H1 (cell line): ENCODE measurements around the gene OTX2. TPM values are rescaled to one million over a fixed set of nuclear protein-coding genes. Genes with fewer than 3 reads are reported as not detected.

Experiments
- CTCF ChIA-PET: fragments of 300-600 bp; sonication (Branson Sonifier 250); formaldehyde crosslinking; loops from one replicate; lab custom pipeline; 2021; ENCODE audit not compliant: partially characterized antibody; lab: Charles Lee
- POLR2A ChIA-PET: fragments of 300-600 bp; sonication (Branson Sonifier 250); formaldehyde crosslinking; loops from one replicate; lab custom pipeline; 2021; ENCODE audit warnings: inconsistent platforms; ENCODE audit not compliant: partially characterized antibody; lab: Charles Lee
- DNase-seq, 2 experiments: peaks; one replicate each; pipeline versions ENCODE4 v3.0.0 to v3.0.0-alpha.2; 2010 to 2022; ENCODE audit warnings: low spot score in 2 of 2, low read depth in 1 of 2, mixed read lengths in 1 of 2
- FAIRE-seq: peaks from 2 replicates; lab custom pipeline; 2011; peaks lifted over from hg19 to GRCh38; lab: Jason Lieb, UNC
- H2AFZ ChIP-seq: 2 replicates; pipeline ENCODE4 v1.8.1; 2012; ENCODE audit warnings: low read length, inconsistent platforms
- H2AK5ac ChIP-seq: 2 replicates; pipeline ENCODE4 v1.6.1; 2013; ENCODE audit warnings: low read depth, low read length
- H2BK120ac ChIP-seq: replicated peaks from 2 replicates; pipeline ENCODE3; 2013; ENCODE audit warnings: low read depth, low read length, inconsistent platforms
- H2BK12ac ChIP-seq: 2 replicates; pipeline ENCODE4 v1.6.1; 2013; ENCODE audit warnings: low read depth, low read length
- H2BK15ac ChIP-seq: 2 replicates; pipeline ENCODE4 v1.6.1; 2013; ENCODE audit warnings: low read length
- H2BK20ac ChIP-seq: 2 replicates; pipeline ENCODE4 v1.6.1; 2013; ENCODE audit warnings: low read length
- H2BK5ac ChIP-seq: 2 replicates; pipeline ENCODE4 v1.6.1; 2013; ENCODE audit warnings: low read depth, low read length
- H3K14ac ChIP-seq: 2 replicates; pipeline ENCODE4 v1.6.1; 2013; ENCODE audit warnings: inconsistent platforms; ENCODE audit not compliant: insufficient read length
- H3K18ac ChIP-seq: 2 replicates; pipeline ENCODE4 v1.6.1; 2013; ENCODE audit warnings: low read length; ENCODE audit errors: extremely low read depth
- H3K23ac ChIP-seq: 2 replicates; pipeline ENCODE4 v1.6.1; 2013; ENCODE audit warnings: inconsistent platforms; ENCODE audit not compliant: insufficient read length
- H3K23me2 ChIP-seq: 2 replicates; pipeline ENCODE4 v1.6.1; 2013; ENCODE audit warnings: low read depth, low read length
- H3K27ac ChIP-seq: 2 replicates; pipeline ENCODE4 v1.6.1; 2011; ENCODE audit warnings: low read depth, low read length, inconsistent platforms
- H3K27me3 ChIP-seq, 4 experiments: replicated peaks in 1 of 4; 1 replicate in 1 of 4; 2 replicates in 3 of 4; pipeline versions ENCODE4 v1.6.1 to v1.8.1; 2011 to 2013; ENCODE audit warnings: low read length in 3 of 4, mild to moderate bottlenecking in 3 of 4, inconsistent platforms in 2 of 4, mixed read lengths in 2 of 4, moderate library complexity in 1 of 4; ENCODE audit not compliant: control insufficient read depth in 3 of 4, insufficient read depth in 3 of 4; ENCODE audit errors: extremely low read depth in 1 of 4
- H3K36me3 ChIP-seq, 4 experiments: 2 replicates each; pipeline versions ENCODE4 v1.6.1 to v1.8.1; 2011 to 2013; ENCODE audit warnings: mild to moderate bottlenecking in 4 of 4, low read length in 3 of 4, moderate library complexity in 2 of 4, control low read depth in 1 of 4, inconsistent platforms in 1 of 4; ENCODE audit not compliant: insufficient read depth in 4 of 4, control insufficient read depth in 2 of 4
- H3K4ac ChIP-seq: replicated peaks from 2 replicates; pipeline ENCODE3; 2013; ENCODE audit warnings: low read length, low read depth, mixed read lengths, inconsistent platforms; ENCODE audit not compliant: insufficient read length
- H3K4me1 ChIP-seq, 4 experiments: replicated peaks in 1 of 4; 1 replicate in 1 of 4; 2 replicates in 3 of 4; pipeline versions ENCODE4 v1.6.1 to v1.8.1; 2011 to 2013; ENCODE audit warnings: low read length in 3 of 4, inconsistent platforms in 2 of 4, mixed read lengths in 1 of 4; ENCODE audit not compliant: insufficient read depth in 4 of 4, control insufficient read depth in 3 of 4
- H3K4me2 ChIP-seq, 2 experiments: 2 replicates each; pipeline versions ENCODE4 v1.6.1 to v1.8.1; 2011 to 2013; ENCODE audit warnings: low read depth in 2 of 2, low read length in 2 of 2, control low read depth in 1 of 2, inconsistent platforms in 1 of 2, mild to moderate bottlenecking in 1 of 2; ENCODE audit not compliant: insufficient read depth in 1 of 2
- H3K4me3 ChIP-seq, 4 experiments: fragments of 200-600, 300-600 bp in 1 of 4; sonication (generic), shearing (Covaris generic), sonication (Bioruptor Twin) in 1 of 4; 2 replicates each; pipeline versions ENCODE4 v1.5.1 to v1.8.1; 2011 to 2016; ENCODE audit warnings: low read length in 4 of 4, low read depth in 3 of 4, control low read depth in 2 of 4, inconsistent platforms in 2 of 4, mild to moderate bottlenecking in 2 of 4, mixed read lengths in 1 of 4, moderate library complexity in 1 of 4; ENCODE audit not compliant: insufficient read depth in 2 of 4; ENCODE audit errors: extremely low read depth in 1 of 4
- H3K56ac ChIP-seq: replicated peaks from 2 replicates; pipeline ENCODE3; 2013; ENCODE audit warnings: low read depth, mild to moderate bottlenecking, mixed read lengths, low read length, inconsistent platforms; ENCODE audit not compliant: insufficient read length
- H3K79me1 ChIP-seq: 2 replicates; pipeline ENCODE4 v1.6.1; 2013; ENCODE audit warnings: low read depth, low read length, control low read depth
- H3K79me2 ChIP-seq, 2 experiments: 2 replicates each; pipeline versions ENCODE4 v1.6.1 to v1.8.1; 2012 to 2013; ENCODE audit warnings: low read length in 2 of 2, mild to moderate bottlenecking in 2 of 2, inconsistent platforms in 1 of 2; ENCODE audit not compliant: insufficient read depth in 2 of 2, control insufficient read depth in 1 of 2
- H3K9ac ChIP-seq, 4 experiments: replicated peaks in 1 of 4; 1 replicate in 1 of 4; 2 replicates in 3 of 4; pipeline versions ENCODE4 v1.6.1 to v1.8.1; 2011 to 2013; ENCODE audit warnings: low read depth in 3 of 4, low read length in 3 of 4, control low read depth in 2 of 4, mild to moderate bottlenecking in 2 of 4, moderate library complexity in 2 of 4, inconsistent platforms in 1 of 4; ENCODE audit errors: extremely low read depth in 1 of 4
- H3K9me3 ChIP-seq, 2 experiments: 2 replicates each; pipeline versions ENCODE4 v1.6.1 to v1.8.1; 2012 to 2013; ENCODE audit warnings: mild to moderate bottlenecking in 2 of 2, moderate library complexity in 2 of 2, control low read depth in 1 of 2, inconsistent platforms in 1 of 2, low read depth in 1 of 2, low read length in 1 of 2, mixed read lengths in 1 of 2; ENCODE audit not compliant: insufficient read depth in 2 of 2
- H4K20me1 ChIP-seq, 2 experiments: replicated peaks in 1 of 2; 2 replicates each; pipeline versions ENCODE3 to v1.8.1; 2011 to 2013; ENCODE audit warnings: inconsistent platforms in 2 of 2, low read length in 2 of 2, mild to moderate bottlenecking in 1 of 2; ENCODE audit not compliant: insufficient read depth in 2 of 2, control insufficient read depth in 1 of 2
- H4K5ac ChIP-seq: 2 replicates; pipeline ENCODE4 v1.6.1; 2013; ENCODE audit warnings: low read length, low read depth, mixed read lengths, inconsistent platforms; ENCODE audit not compliant: insufficient read length
- H4K8ac ChIP-seq: 2 replicates; pipeline ENCODE4 v1.8.0; 2013; ENCODE audit warnings: mild to moderate bottlenecking, moderate library complexity, low read length, inconsistent platforms; ENCODE audit not compliant: insufficient read depth; ENCODE audit errors: extremely low read depth
- H4K91ac ChIP-seq: replicated peaks from 2 replicates; pipeline ENCODE3; 2013; ENCODE audit warnings: low read length, mixed read lengths, inconsistent platforms; ENCODE audit not compliant: insufficient read length
- ASH2L ChIP-seq: fragments of 200-600, 300-600 bp; sonication (generic); IDR thresholded peaks from one replicate; pipeline ENCODE4 v1.7.1; 2017; ENCODE audit warnings: low read length
- CEBPB ChIP-seq: IDR thresholded peaks from 2 replicates; pipeline ENCODE4 v1.6.1; 2012; ENCODE audit warnings: low read depth, low read length
- EGR1 ChIP-seq: IDR thresholded peaks from 2 replicates; pipeline ENCODE4 v1.6.1; 2011; ENCODE audit warnings: low read depth, low read length, borderline replicate concordance
- EP300 ChIP-seq, 2 experiments: IDR thresholded peaks; 1 replicate in 1 of 2; 2 replicates in 1 of 2; pipeline ENCODE4 v1.6.1; 2011 to 2012; ENCODE audit warnings: low read depth in 2 of 2, low read length in 2 of 2, mild to moderate bottlenecking in 2 of 2, borderline replicate concordance in 1 of 2, inconsistent platforms in 1 of 2, moderate library complexity in 1 of 2
- EZH2 ChIP-seq: fragments of 200-600 bp; sonication (generic); IDR thresholded peaks from 2 replicates; pipeline ENCODE4 v1.7.1; 2012; ENCODE audit warnings: low read depth, mild to moderate bottlenecking, moderate library complexity, low read length, inconsistent platforms; ENCODE audit not compliant: severe bottlenecking
- HDAC2 ChIP-seq, 2 experiments: fragments of 300-600 bp in 1 of 2; sonication (generic) in 1 of 2; IDR thresholded peaks; 2 replicates each; pipeline ENCODE4 v1.6.1; 2011 to 2012; ENCODE audit warnings: low read depth in 2 of 2, low read length in 2 of 2, mild to moderate bottlenecking in 2 of 2, moderate library complexity in 2 of 2, borderline replicate concordance in 1 of 2, inconsistent platforms in 1 of 2
- RAD21 ChIP-seq, 2 experiments: IDR thresholded peaks in 1 of 2; conservative IDR thresholded peaks in 1 of 2; 2 replicates each; pipeline ENCODE4 v1.6.1; 2011; ENCODE audit warnings: low read depth in 2 of 2, low read length in 2 of 2, improper control_type of control experiment in 1 of 2, inconsistent platforms in 1 of 2, mild to moderate bottlenecking in 1 of 2, moderate library complexity in 1 of 2
- SIN3A ChIP-seq, 2 experiments: IDR thresholded peaks in 1 of 2; conservative IDR thresholded peaks in 1 of 2; 2 replicates each; pipeline ENCODE4 v1.6.1; 2011 to 2012; ENCODE audit warnings: low read length in 2 of 2, improper control_type of control experiment in 1 of 2, low read depth in 1 of 2, mild to moderate bottlenecking in 1 of 2
- SP1 ChIP-seq: IDR thresholded peaks from 2 replicates; pipeline ENCODE4 v1.6.1; 2011; ENCODE audit warnings: low read depth, low read length
- TEAD4 ChIP-seq: IDR thresholded peaks from 2 replicates; pipeline ENCODE4 v1.6.1; 2012; ENCODE audit warnings: low read depth, low read length, inconsistent platforms, mixed read lengths
- WGBS, 2 experiments: shearing (Covaris generic) in 1 of 2; methylation state at CpG; one replicate each; pipeline versions ENCODE4 v1.1.6 to v1.1.7; 2013 to 2015; ENCODE audit warnings: low lambda C conversion rate in 2 of 2, mixed read lengths in 2 of 2, inconsistent platforms in 1 of 2, low coverage in 1 of 2, missing lambda C conversion rate in 1 of 2; ENCODE audit not compliant: insufficient replicate concordance in 2 of 2, insufficient coverage in 1 of 2, insufficient read length in 1 of 2; ENCODE audit errors: extremely low coverage in 1 of 2, missing lambda C conversion rate in 1 of 2; 5-methylcytosine and 5-hydroxymethylcytosine counted together
- polyA plus RNA-seq, 7 experiments: library from polyadenylated mRNA; depleted of rRNA in 3 of 7; stranded (reverse) in 5 of 7; unstranded in 2 of 7; fragments of >200 nt in 5 of 7; fragments of 200-250 nt in 2 of 7; gene quantifications; 1 replicate in 5 of 7; 2 replicates in 1 of 7; 4 replicates in 1 of 7; pipeline versions ENCODE4 v1.2.1 to v1.2.3, GENCODE V29; 2011 to 2013; ENCODE audit warnings: missing spikeins in 2 of 7, mixed read lengths in 2 of 7
- total RNA-seq: library from RNA; stranded (reverse); fragmentation: NEBNext Ultra II Directional; extraction: Animal tissue kit (Norgen Biotek cat#: 25700); gene quantifications from 2 replicates; pipeline ENCODE4 v1.2.1, GENCODE V29; 2021

Gene OTX2
- total and polyA plus RNA-seq, 2 of the 8 experiments (the other 6 are each of a cell fraction or from before 2014, with no cell fraction given) = 33.9 to 155 TPM

DNA sequence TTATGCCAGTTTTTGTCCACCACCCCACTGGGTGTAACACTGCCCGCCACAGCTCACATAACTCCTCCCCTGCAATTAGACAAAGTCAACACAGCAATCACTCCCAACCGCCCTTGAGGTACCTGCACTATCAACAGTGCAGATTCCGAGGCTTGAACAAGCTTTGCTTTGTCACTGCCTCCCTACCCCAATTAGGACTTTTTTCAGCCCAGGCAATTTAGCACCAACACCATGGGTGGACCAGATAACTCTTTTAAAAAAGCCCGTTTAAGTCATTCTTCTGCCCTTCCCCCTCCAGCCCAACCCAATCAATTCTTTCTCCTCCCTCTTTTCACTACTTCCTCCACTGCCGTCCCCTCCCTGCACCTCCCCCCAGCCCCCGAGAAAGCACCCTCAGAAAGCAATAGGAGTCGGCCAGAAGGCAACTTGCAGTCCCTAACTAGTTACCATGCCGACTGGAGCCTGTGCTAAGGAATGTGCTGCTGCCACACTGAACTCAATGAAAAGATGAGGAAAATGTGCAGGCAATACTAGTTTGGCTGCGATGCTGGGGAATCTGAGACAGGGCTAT is 45.7 kb upstream of the OTX2 start:
- Histone ChIP-seq H4K8ac (no peak overlapping the region), H4K5ac (peak overlapping the region; percentile 24), H3K14ac (no peak overlapping the region), H3K9me3 (no peaks in the 10 kb centered on the region), H2BK15ac (no peak overlapping the region), H2BK20ac (0 out of 2 replicates have a peak overlapping the region, but pooled peaks have one; percentile 11), H2AK5ac (no peak overlapping the region), H3K79me2 (no peaks in the 10 kb centered on the region), H3K36me3 (no peaks in the 10 kb centered on the region), H2BK12ac (no peak overlapping the region), H3K56ac (no peak overlapping the region), H3K9ac (no peak overlapping the region), H3K4me2 (peak overlapping the region; percentile 73 to 78), H2AFZ (peak overlapping the region; percentile 66; the same call in 1 of the 2 replicates), H2BK5ac (no peak overlapping the region; the same call in 1 of the 2 replicates), H2BK120ac (peak overlapping the region; percentile 60), H3K27ac (no peak overlapping the region), H3K18ac (peak overlapping the region; percentile 76; the same call in 1 of the 2 replicates), H3K23ac (no peak overlapping the region), H3K27me3 (peaks cover 0 to 3% (median 1%) of the 10 kb centered on the region in 4 experiments; a peak in 5 of 7 replicates), H3K79me1 (no peaks in the 10 kb centered on the region), H3K4me1 (peaks cover 0 to 21% (median 21%) of the 10 kb centered on the region in 4 experiments; a peak in 5 of 7 replicates), H3K4ac (no peak overlapping the region), H4K20me1 (no peaks in the 10 kb centered on the region), H4K91ac (no peak overlapping the region), H3K4me3 (peak overlapping the region; percentile 2 to 53 (median 34); a peak in 7 of 8 replicates), H3K23me2 (no peaks in the 10 kb centered on the region)
- FAIRE-seq (peak; percentile 87), DNase-seq (peak in 1 of 2 experiments; percentile 58)
- ChIA-PET CTCF (interaction anchor here (0.7 to 1.5 kb wide), 4 partner anchors 12 to 44 kb away, joined by 3 to 4 read pairs (median 3); no protein-coding TSS in a partner anchor), POLR2A (interaction anchor here (0.8 to 1.6 kb wide), 6 partner anchors 9 to 51 kb away, joined by 3 to 5 read pairs (median 4); no protein-coding TSS in a partner anchor)
- WGBS, 2 experiments = 9% methylated on average over 8 of the region's 9 CpGs; no CpG with 5 or more reads in 1 of the 2 experiments
- TF ChIP-seq RAD21 (IDR thresholded peaks at IDR 0.05 in 1 of 2, conservative IDR thresholded peaks at IDR 0.05 in 1 of 2; ENCODE audit: low read depth in 2 of 2, low read length in 2 of 2) = peak in 1 of 2 experiments; percentile 6; a peak in 2 of 4 replicates
- TF ChIP-seq SP1 = peak; percentile 77
- TF ChIP-seq EP300 (IDR thresholded peaks at IDR 0.05; ENCODE audit: borderline replicate concordance in 1 of 2, low read depth in 2 of 2, low read length in 2 of 2) = 0 out of 3 replicates have a peak, but pooled peaks of 1 of the 2 experiments have one; percentile 8
- peak; percentile 50 to 72; a peak in 1 of 4 replicates for TF ChIP-seq SIN3A (conservative IDR thresholded peaks at IDR 0.05 in 1 of 2, IDR thresholded peaks at IDR 0.05 in 1 of 2; ENCODE audit: low read depth in 1 of 2, low read length in 2 of 2)
- TF ChIP-seq ASH2L = peak; percentile 98
- TF ChIP-seq EGR1 = 0 out of 2 replicates have a peak, but pooled peaks have one; percentile 25
- TF ChIP-seq HDAC2 (IDR thresholded peaks at IDR 0.05; ENCODE audit: borderline replicate concordance in 1 of 2, low read depth in 2 of 2, low read length in 2 of 2) = 0 out of 4 replicates have a peak, but pooled peaks of 1 of the 2 experiments have one; percentile 59
- no peak for TF ChIP-seq EZH2
- no peak for TF ChIP-seq CEBPB
- TF ChIP-seq TEAD4 = peak; percentile 72
